Cardiac muscle cell (in vitro differentiated cells and primary cell): ENCODE data around the gene ELOVL5. TPM values are rescaled to one million over a fixed set of nuclear protein-coding genes. Genes with fewer than 3 reads are reported as not detected.
A peak's percentile ranks its signal among the peaks of the same experiment; 100 is the strongest.

Source experiments
- DNase-seq, 2 donors: peaks; one replicate each; pipeline versions ENCODE4 v3.0.0 to v3.0.0-alpha.2; 2010 to 2017; ENCODE audit warnings: low read depth in 1 of 2, low spot score in 1 of 2
- H3K27ac ChIP-seq: fragments of 200-600 bp; sonication (generic); 2 replicates; pipeline ENCODE4 v1.5.1; 2016
- H3K27me3 ChIP-seq: fragments of 200-600 bp; sonication (generic); 2 replicates; pipeline ENCODE4 v1.6.0; 2016; ENCODE audit warnings: control low read depth
- H3K36me3 ChIP-seq: fragments of 200-600 bp; sonication (generic); 2 replicates; pipeline ENCODE4 v1.5.1; 2016; ENCODE audit warnings: control low read depth
- H3K4me1 ChIP-seq: fragments of 200-600 bp; sonication (generic); 2 replicates; pipeline ENCODE4 v1.8.1; 2017; ENCODE audit warnings: low read depth, mild to moderate bottlenecking, mixed run types
- H3K4me3 ChIP-seq: fragments of 200-600 bp; sonication (generic); 2 replicates; pipeline ENCODE4 v1.5.1; 2016; ENCODE audit warnings: mild to moderate bottlenecking
- H3K9me3 ChIP-seq: fragments of 200-600 bp; sonication (generic); 2 replicates; pipeline ENCODE4 v1.5.1; 2017; ENCODE audit warnings: low read depth, mild to moderate bottlenecking, control low read depth
- CTCF ChIP-seq: IDR thresholded peaks from 2 replicates; pipeline ENCODE4 v1.5.1; 2012; ENCODE audit warnings: low read depth, mild to moderate bottlenecking, low read length
- polyA plus RNA-seq: library from polyadenylated mRNA; unstranded; fragments of >200 nt; fragmentation: Nextera tagmentation; extraction: Ambion mirVana; gene quantifications from 2 replicates; pipeline ENCODE4 v1.2.1, GENCODE V29; 2016
- total RNA-seq: library from RNA; depleted of rRNA; stranded (reverse); fragments of >200 nt; gene quantifications from 2 replicates; pipeline ENCODE4 v1.2.3, GENCODE V29; 2016

The ELOVL5 gene
- total and polyA plus RNA-seq, 2 experiments from 2014 or later: 39.4 to 54.1 TPM

GRCh38 chr6:53366128-53366641 is 17.4 kb upstream of the ELOVL5 start:
- Histone ChIP-seq H3K4me1 (peaks cover 6% of the 10 kb centered on the region), H3K4me3 (no peak overlapping the region), H3K27ac (no peak overlapping the region), H3K27me3 (no peaks in the 10 kb centered on the region), H3K36me3 (no peaks in the 10 kb centered on the region), H3K9me3 (no peaks in the 10 kb centered on the region)
- TF ChIP-seq CTCF: no peak
- DNase-seq: no peak

- Histone ChIP-seq H3K36me3 (no peaks in the 10 kb centered on the region), H3K4me1 (peaks cover 14% of the 10 kb centered on the region), H3K9me3 (no peaks in the 10 kb centered on the region), H3K27ac (no peak overlapping the region), H3K27me3 (no peaks in the 10 kb centered on the region), H3K4me3 (no peak overlapping the region)
- TF ChIP-seq CTCF: no peak
- DNase-seq: no peak
Observed at GRCh38 chr6:53363341-53364079, 14.8 kb upstream of the ELOVL5 start.

DNA sequence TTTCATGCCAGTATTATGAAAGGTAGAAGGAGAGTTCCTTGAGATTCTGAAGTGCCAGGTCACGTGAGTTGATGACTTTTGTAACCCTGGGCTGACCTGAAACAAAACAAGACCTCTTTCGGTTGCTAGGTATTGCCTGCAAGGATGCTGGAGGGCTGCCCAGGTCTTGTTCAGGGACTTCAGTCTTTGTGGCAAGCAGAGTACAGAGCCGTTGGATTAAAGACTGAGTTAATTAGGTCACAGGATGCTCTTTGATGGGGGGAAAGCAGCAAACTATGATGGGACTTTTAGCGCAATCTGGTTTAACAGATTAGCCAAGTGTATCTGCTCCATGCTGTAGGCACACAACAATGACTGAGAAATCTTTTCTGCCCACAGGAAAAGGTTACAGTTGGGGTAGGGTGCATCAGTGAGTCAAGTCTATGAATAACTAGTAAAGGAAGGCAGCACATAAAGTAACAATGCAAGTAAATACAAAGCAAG is 12.8 kb upstream of the ELOVL5 start:
- DNase-seq: peak in 1 of 2 donors; percentile 49
- TF ChIP-seq CTCF: no peak
- no peak overlapping the region for H3K27ac ChIP-seq
- no peak overlapping the region for H3K4me3 ChIP-seq
- peaks cover 18% of the 10 kb centered on the region for H3K4me1 ChIP-seq
- no peaks in the 10 kb centered on the region for H3K27me3 ChIP-seq
- H3K9me3 ChIP-seq: no peaks in the 10 kb centered on the region
- no peaks in the 10 kb centered on the region for H3K36me3 ChIP-seq

- TF ChIP-seq CTCF: no peak
- H3K4me1 ChIP-seq: peaks cover 18% of the 10 kb centered on the region
- no peaks in the 10 kb centered on the region for H3K9me3 ChIP-seq
- peak in 1 of 2 donors; percentile 42 for DNase-seq
- peak overlapping the region; percentile 82 for H3K27ac ChIP-seq
- H3K27me3 ChIP-seq: no peaks in the 10 kb centered on the region
- peak overlapping the region; percentile 32 for H3K4me3 ChIP-seq
- H3K36me3 ChIP-seq: no peaks in the 10 kb centered on the region
Observed at GRCh38 chr6:53360093-53360912, 11.6 kb upstream of the ELOVL5 start.

GRCh38 chr6:53359843-53360092 is 11.0 kb upstream of the ELOVL5 start:
- Histone ChIP-seq H3K4me3 (peak overlapping the region; percentile 32), H3K27ac (peak overlapping the region; percentile 82), H3K4me1 (peaks cover 18% of the 10 kb centered on the region), H3K27me3 (no peaks in the 10 kb centered on the region), H3K36me3 (no peaks in the 10 kb centered on the region), H3K9me3 (no peaks in the 10 kb centered on the region)
- TF ChIP-seq CTCF: no peak
- DNase-seq: no peak
